Panc1 (cell line): ENCODE results near the gene SSBP2. TPM values are rescaled to one million over a fixed set of nuclear protein-coding genes. Genes with fewer than 3 reads are reported as not detected.
"Not testable (repeated sequence)": the region's sequence is repeated elsewhere in the genome, so short reads cannot be mapped to it uniquely, and the experiment has no call there.

Source experiments
- ATAC-seq: fragments of 200-7000 bp; cut with Tn5 transposase; 2 replicates; pipeline ENCODE4 v1.9.1; 2020; ENCODE audit warnings: mild to moderate bottlenecking, moderate library complexity
- BruUV-seq: library from RNA; stranded (reverse); fragments of 400-500 nt; replicated peaks from 2 replicates; lab custom pipeline; 2021; lab: Mats Ljungman, UMichigan
- CTCF ChIA-PET: fragments of 300-600 bp; sonication (Branson Sonifier 250); formaldehyde crosslinking; loops from one replicate; lab custom pipeline; 2022; ENCODE audit warnings: antibody characterized with exemption; lab: Charles Lee
- POLR2A ChIA-PET: fragments of 300-600 bp; sonication (Branson Sonifier 250); formaldehyde crosslinking; loops from one replicate; lab custom pipeline; 2022; ENCODE audit warnings: antibody characterized with exemption; lab: Charles Lee
- DNase-seq: peaks from one replicate; pipeline ENCODE4 v3.0.0-alpha.2; 2010; ENCODE audit warnings: low read depth, low spot score
- H3K27ac ChIP-seq: 2 replicates; pipeline ENCODE4 v1.5.1; 2011; ENCODE audit warnings: mild to moderate bottlenecking, low read length, inconsistent platforms
- H3K27me3 ChIP-seq: fragments of 200-500 bp; sonication (Bioruptor generic); 2 replicates; pipeline ENCODE4 v1.6.0; 2014; ENCODE audit warnings: low read length, inconsistent platforms; ENCODE audit not compliant: control insufficient read depth, insufficient read depth
- H3K36me3 ChIP-seq: fragments of 200-500 bp; sonication (Bioruptor generic); 2 replicates; pipeline ENCODE4 v1.5.1; 2014; ENCODE audit warnings: inconsistent platforms, mild to moderate bottlenecking, low read length, moderate library complexity; ENCODE audit not compliant: control insufficient read depth, insufficient read depth
- H3K4me1 ChIP-seq: 2 replicates; pipeline ENCODE4 v1.5.1; 2011; ENCODE audit warnings: inconsistent platforms, mild to moderate bottlenecking, low read length, moderate library complexity; ENCODE audit not compliant: control insufficient read depth, insufficient read depth
- H3K4me3 ChIP-seq, 2 experiments: 2 replicates each; pipeline ENCODE4 v1.5.1; 2011 to 2012; ENCODE audit warnings: low read depth in 2 of 2, low read length in 2 of 2, mild to moderate bottlenecking in 2 of 2, inconsistent platforms in 1 of 2, moderate library complexity in 1 of 2
- H3K9me3 ChIP-seq: fragments of 200-500 bp; sonication (Bioruptor generic); 2 replicates; pipeline ENCODE4 v1.5.1; 2014; ENCODE audit warnings: low read depth, mild to moderate bottlenecking, inconsistent platforms, low read length, moderate library complexity; ENCODE audit not compliant: control insufficient read depth, insufficient read depth
- CTCF ChIP-seq: fragments of 450-650 bp; IDR thresholded peaks from 2 replicates; pipeline ENCODE4 v1.5.1; 2017; ENCODE audit warnings: mild to moderate bottlenecking
- REST ChIP-seq, 2 experiments: IDR thresholded peaks; 2 replicates each; pipeline ENCODE4 v1.6.1; 2011 to 2012; ENCODE audit warnings: low read depth in 2 of 2, control low read depth in 1 of 2, low read length in 1 of 2, mild to moderate bottlenecking in 1 of 2, moderate library complexity in 1 of 2; ENCODE audit not compliant: insufficient read depth in 1 of 2
- SIN3A ChIP-seq: IDR thresholded peaks from 2 replicates; pipeline ENCODE4 v1.6.1; 2012; ENCODE audit warnings: low read depth, mild to moderate bottlenecking, low read length, moderate library complexity, borderline replicate concordance; ENCODE audit not compliant: insufficient read depth
- TCF7L2 ChIP-seq: IDR thresholded peaks from 2 replicates; pipeline ENCODE4 v1.6.1; 2011; ENCODE audit warnings: mild to moderate bottlenecking, low read depth, low read length, inconsistent platforms
- in situ Hi-C: cut with HindIII; loops from 2 replicates; pipeline ENCODE4 v1.10.0; 2016; ENCODE audit warnings: low sequenced_read_pairs, low pct_unique_long_range_greater_than_20kb
- intact Hi-C: fragments of 100-400 bp; cut with micrococcal nuclease; formaldehyde crosslinking; loops from one replicate; pipeline ENCODE4 v1.10.0; 2022; ENCODE audit not compliant: unreplicated experiment
- total RNA-seq: library from RNA; stranded (reverse); gene quantifications from one replicate; pipeline ENCODE4 v1.2.1, GENCODE V29; 2021; ENCODE audit not compliant: unreplicated experiment

SSBP2 gene
- total RNA-seq, 1 experiment from 2014 or later: 16.3 TPM

GRCh38 chr5:81630684-81631083, 120.2 kb downstream of the SSBP2 start:
- BruUV-seq: no TSS peak
- DNase-seq (no peak), ATAC-seq (no peak)
- H3K9me3 ChIP-seq: no peaks in the 10 kb centered on the region
- intact Hi-C loops: no loop called here
- H3K4me3 ChIP-seq: no peak overlapping the region
- in situ Hi-C loops: no loop called here
- H3K27me3 ChIP-seq: no peaks in the 10 kb centered on the region
- POLR2A ChIA-PET: no interaction called here
- no peaks in the 10 kb centered on the region for H3K36me3 ChIP-seq
- CTCF ChIA-PET: no interaction called here
- no peaks in the 10 kb centered on the region for H3K4me1 ChIP-seq
- TF ChIP-seq TCF7L2 (no peak), CTCF (no peak), SIN3A (no peak)
- H3K27ac ChIP-seq: no peak overlapping the region

GRCh38 chr5:81629986-81630385, 120.9 kb downstream of the SSBP2 start:
- no peaks in the 10 kb centered on the region for H3K9me3 ChIP-seq
- no peaks in the 10 kb centered on the region for H3K27me3 ChIP-seq
- no peak overlapping the region for H3K27ac ChIP-seq
- in situ Hi-C loops: no loop called here
- DNase-seq (no peak), ATAC-seq (no peak)
- BruUV-seq: no TSS peak
- H3K4me1 ChIP-seq: no peaks in the 10 kb centered on the region
- ChIA-PET CTCF (no interaction called here), POLR2A (interaction anchor here (0.6 kb wide), 1 partner anchor 197 kb away, joined by 9 read pairs; no protein-coding TSS in a partner anchor)
- intact Hi-C loops: no loop called here
- TF ChIP-seq REST (IDR thresholded peaks at IDR 0.05; ENCODE audit: insufficient read depth in 1 of 2, low read depth in 2 of 2, low read length in 1 of 2): no peak
- no peak for TF ChIP-seq SIN3A
- no peak overlapping the region for H3K4me3 ChIP-seq
- H3K36me3 ChIP-seq: no peaks in the 10 kb centered on the region

- H3K27ac ChIP-seq, intact Hi-C loops, H3K9me3 ChIP-seq, H3K4me1 ChIP-seq, DNase-seq, BruUV-seq, H3K4me3 ChIP-seq, in situ Hi-C loops, ATAC-seq, H3K27me3 ChIP-seq, H3K36me3 ChIP-seq, POLR2A ChIA-PET: not testable (repeated sequence)
- CTCF ChIA-PET: interaction anchor here (0.6 kb wide), 1 partner anchor 633 kb away, joined by 3 read pairs; no protein-coding TSS in a partner anchor
These were observed 122.8 kb downstream of the SSBP2 start for GRCh38 chr5:81628061-81628460.
